C4-2B (cell line): ENCODE measurements around the gene SLC20A1.

Source experiments
- ZFX ChIP-seq: fragments of 450-650 bp; IDR thresholded peaks from 2 replicates; pipeline ENCODE4 v1.6.1; 2017
- TF ChIP-seq, protein P1 (sequence below): fragments of 450-650 bp; conservative IDR thresholded peaks from 2 replicates; pipeline ENCODE4 v1.5.1; 2017; ENCODE audit warnings: mild to moderate bottlenecking

DNA sequence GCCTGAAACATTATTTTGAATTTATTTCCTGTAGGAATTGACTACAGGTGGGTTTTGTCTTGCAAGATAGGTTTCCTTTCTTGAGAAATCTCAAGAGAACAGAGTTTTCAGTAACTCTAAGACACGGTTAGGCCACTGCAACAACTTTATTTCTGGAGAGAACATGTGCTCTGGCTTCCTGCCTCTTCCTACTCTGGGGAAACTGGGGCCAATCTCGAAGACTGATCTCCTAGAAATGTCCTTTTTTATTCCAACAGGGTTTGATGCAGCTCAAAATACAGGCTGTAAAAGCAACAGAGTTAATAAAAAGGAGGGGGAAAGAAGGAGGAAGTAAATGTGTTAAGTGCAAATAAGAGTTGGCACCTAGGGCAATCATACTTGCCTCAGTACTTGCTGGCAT, 4.0 kb upstream of the SLC20A1 start:
- TF ChIP-seq, protein P1, sequence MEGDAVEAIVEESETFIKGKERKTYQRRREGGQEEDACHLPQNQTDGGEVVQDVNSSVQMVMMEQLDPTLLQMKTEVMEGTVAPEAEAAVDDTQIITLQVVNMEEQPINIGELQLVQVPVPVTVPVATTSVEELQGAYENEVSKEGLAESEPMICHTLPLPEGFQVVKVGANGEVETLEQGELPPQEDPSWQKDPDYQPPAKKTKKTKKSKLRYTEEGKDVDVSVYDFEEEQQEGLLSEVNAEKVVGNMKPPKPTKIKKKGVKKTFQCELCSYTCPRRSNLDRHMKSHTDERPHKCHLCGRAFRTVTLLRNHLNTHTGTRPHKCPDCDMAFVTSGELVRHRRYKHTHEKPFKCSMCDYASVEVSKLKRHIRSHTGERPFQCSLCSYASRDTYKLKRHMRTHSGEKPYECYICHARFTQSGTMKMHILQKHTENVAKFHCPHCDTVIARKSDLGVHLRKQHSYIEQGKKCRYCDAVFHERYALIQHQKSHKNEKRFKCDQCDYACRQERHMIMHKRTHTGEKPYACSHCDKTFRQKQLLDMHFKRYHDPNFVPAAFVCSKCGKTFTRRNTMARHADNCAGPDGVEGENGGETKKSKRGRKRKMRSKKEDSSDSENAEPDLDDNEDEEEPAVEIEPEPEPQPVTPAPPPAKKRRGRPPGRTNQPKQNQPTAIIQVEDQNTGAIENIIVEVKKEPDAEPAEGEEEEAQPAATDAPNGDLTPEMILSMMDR = no peak
- no peak for TF ChIP-seq ZFX
